Ovary (tissue), 9 donors: ENCODE data around the gene GRIA4. TPM values are rescaled to one million over a fixed set of nuclear protein-coding genes. Genes with fewer than 3 reads are reported as not detected.

ENCODE experiments used
- DNase-seq, 5 donors: peaks; one replicate each; pipeline ENCODE4 v3.0.0-alpha.2; 2019 to 2020
- H3K27ac ChIP-seq, 2 donors: fragments of 200-600 bp; one replicate each; pipeline versions ENCODE4 v1.5.1 to v1.8.0; 2019 to 2022
- H3K27me3 ChIP-seq: fragments of 200-600 bp; one replicate; pipeline ENCODE4 v1.8.0; 2022
- H3K36me3 ChIP-seq: fragments of 200-600 bp; sonication (generic); one replicate; pipeline ENCODE4 v1.5.1; 2019
- H3K4me1 ChIP-seq: one replicate; pipeline ENCODE4 v1.8.1; 2013; ENCODE audit warnings: mild to moderate bottlenecking, moderate library complexity; ENCODE audit not compliant: insufficient read depth
- H3K4me3 ChIP-seq: fragments of 200-600 bp; sonication (generic); one replicate; pipeline ENCODE4 v1.5.1; 2017
- H3K9me3 ChIP-seq, 2 donors: fragments of 200-600 bp in 1 of 2; sonication (generic) in 1 of 2; one replicate each; pipeline versions ENCODE4 v1.5.1 to v1.8.1; 2013 to 2019; ENCODE audit warnings: mild to moderate bottlenecking in 1 of 2, moderate library complexity in 1 of 2
- EP300 ChIP-seq: sonication (generic); formaldehyde crosslinking; IDR thresholded peaks from one replicate; pipeline ENCODE4 v1.6.1; 2017; ENCODE audit warnings: antibody characterized with exemption
- POLR2A ChIP-seq: fragments of 450-650 bp; IDR thresholded peaks from one replicate; pipeline ENCODE4 v1.6.1; 2017; ENCODE audit warnings: antibody characterized with exemption, mild to moderate bottlenecking, moderate library complexity
- WGBS, 3 donors: extraction: QIAGEN DNeasy Blood & Tissue Kit in 1 of 3; methylation state at CpG; one replicate each; pipeline versions ENCODE4 v1.1.5 to v1.1.7; 2013 to 2017; 5-methylcytosine and 5-hydroxymethylcytosine counted together
- intact Hi-C, 4 donors: fragments of 100-400 bp; cut with DNase I; formaldehyde crosslinking; loops; one replicate each; pipeline versions ENCODE4 v1.11.0 to v1.15.1; 2022 to 2023
- polyA plus RNA-seq, 2 donors: library from polyadenylated mRNA; stranded (reverse); fragments of 200-250 nt in 1 of 2; fragments of 350-450 nt in 1 of 2; fragmentation: Illumina TruSeq in 1 of 2; extraction: RNeasy Lipid Tissue Mini Kit (QIAGEN cat#74804) in 1 of 2; gene quantifications; one replicate each; pipeline ENCODE4 v1.2.3, GENCODE V29; 2013 to 2014
- total RNA-seq, 7 donors: library from RNA; depleted of rRNA in 2 of 7; stranded (reverse); fragments of >200 nt in 2 of 7; fragmentation: NEBNext Ultra II Directional in 3 of 7; extraction: Animal tissue kit (Norgen Biotek cat#: 25700) in 3 of 7; gene quantifications; one replicate each; pipeline versions ENCODE4 v1.1.0 to v1.2.4, GENCODE V29; 2016 to 2023
- TF ChIP-seq, protein P1 (sequence below), 3 donors: fragments of 450-650 bp in 2 of 3; fragments of 200-600 bp in 1 of 3; IDR thresholded peaks; one replicate each; pipeline versions ENCODE4 v1.5.1 to v1.8.0; 2016 to 2022; ENCODE audit warnings: antibody characterized with exemption in 3 of 3, mild to moderate bottlenecking in 1 of 3
- donor health status: DM: no; HTN: no; CAD: no; lungs with moderate emphysema.
- donor health status: DM: no; HTN: no; CAD: no.
- donor health status: Bipolar disorder and iron deficiency.
- donor health status: DM: yes; HTN: yes; CAD: no.
- donor health status: DM: no; HTN: no; CAD: no.
- donor health status: DM: yes; HTN: yes; CAD: no.

Gene GRIA4
- total and polyA plus RNA-seq, 9 donors: 0.07 to 1.1 (median 0.26) TPM; not detected in 3

DNA sequence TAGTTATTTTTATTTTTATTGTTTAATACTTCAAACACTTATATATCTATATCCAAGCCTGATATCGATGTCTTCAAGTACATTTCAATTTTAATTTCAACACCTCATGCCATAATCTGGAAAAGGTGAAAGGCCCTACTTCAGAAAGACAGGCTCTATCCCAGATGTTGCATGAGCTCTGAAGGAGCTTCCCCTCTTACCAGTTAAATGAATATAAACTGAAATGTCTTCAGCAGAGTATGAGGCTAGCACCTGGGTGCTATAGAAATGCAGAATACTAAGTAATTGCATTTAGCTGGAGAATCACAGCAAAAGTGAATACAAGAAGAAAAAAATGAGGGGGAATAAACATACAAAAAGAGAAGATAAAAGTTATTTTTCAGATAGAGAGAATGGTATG lies 11.5 kb upstream of the GRIA4 start:
- no peak for DNase-seq
- Histone ChIP-seq H3K36me3 (no peaks in the 10 kb centered on the region), H3K4me1 (no peaks in the 10 kb centered on the region), H3K27ac (no peak overlapping the region), H3K27me3 (no peaks in the 10 kb centered on the region), H3K4me3 (no peak overlapping the region), H3K9me3 (no peaks in the 10 kb centered on the region)
- TF ChIP-seq EP300 (no peak), POLR2A (no peak)
- TF ChIP-seq, protein P1, sequence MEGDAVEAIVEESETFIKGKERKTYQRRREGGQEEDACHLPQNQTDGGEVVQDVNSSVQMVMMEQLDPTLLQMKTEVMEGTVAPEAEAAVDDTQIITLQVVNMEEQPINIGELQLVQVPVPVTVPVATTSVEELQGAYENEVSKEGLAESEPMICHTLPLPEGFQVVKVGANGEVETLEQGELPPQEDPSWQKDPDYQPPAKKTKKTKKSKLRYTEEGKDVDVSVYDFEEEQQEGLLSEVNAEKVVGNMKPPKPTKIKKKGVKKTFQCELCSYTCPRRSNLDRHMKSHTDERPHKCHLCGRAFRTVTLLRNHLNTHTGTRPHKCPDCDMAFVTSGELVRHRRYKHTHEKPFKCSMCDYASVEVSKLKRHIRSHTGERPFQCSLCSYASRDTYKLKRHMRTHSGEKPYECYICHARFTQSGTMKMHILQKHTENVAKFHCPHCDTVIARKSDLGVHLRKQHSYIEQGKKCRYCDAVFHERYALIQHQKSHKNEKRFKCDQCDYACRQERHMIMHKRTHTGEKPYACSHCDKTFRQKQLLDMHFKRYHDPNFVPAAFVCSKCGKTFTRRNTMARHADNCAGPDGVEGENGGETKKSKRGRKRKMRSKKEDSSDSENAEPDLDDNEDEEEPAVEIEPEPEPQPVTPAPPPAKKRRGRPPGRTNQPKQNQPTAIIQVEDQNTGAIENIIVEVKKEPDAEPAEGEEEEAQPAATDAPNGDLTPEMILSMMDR (IDR thresholded peaks at IDR 0.05): no peak
- WGBS, 3 donors: 54 to 87% (median 68%) methylated on average over 1 of the region's 1 CpG
- intact Hi-C loops: no loop called here

DNA sequence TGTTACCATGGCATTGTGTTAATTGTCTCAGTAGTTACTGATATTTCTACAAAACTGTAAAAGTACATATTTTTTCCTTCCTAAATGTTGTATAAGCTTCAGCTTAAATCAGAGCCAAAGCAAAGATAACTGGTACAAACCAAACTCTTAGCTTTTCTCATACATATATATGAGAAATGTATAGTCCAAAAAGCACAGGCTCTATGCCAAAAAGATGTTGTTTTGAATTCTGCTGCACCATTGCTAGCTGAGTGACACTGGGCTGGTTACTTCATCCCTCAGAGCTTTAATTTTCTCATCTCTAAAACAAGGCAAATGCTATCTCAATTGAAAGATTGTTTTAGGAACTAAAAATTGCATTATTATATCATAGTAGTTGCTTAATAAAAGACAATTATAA lies 6.7 kb upstream of the GRIA4 start:
- Histone ChIP-seq H3K9me3 (no peaks in the 10 kb centered on the region), H3K4me1 (no peaks in the 10 kb centered on the region), H3K4me3 (no peak overlapping the region), H3K36me3 (no peaks in the 10 kb centered on the region), H3K27me3 (no peaks in the 10 kb centered on the region), H3K27ac (no peak overlapping the region)
- DNase-seq: no peak
- intact Hi-C loops: no loop called here
- TF ChIP-seq EP300 (no peak), POLR2A (no peak)
- TF ChIP-seq, protein P1 (IDR thresholded peaks at IDR 0.05): no peak

GRCh38 chr11:105609341-105609781 lies 512 bp upstream of the GRIA4 start:
- Histone ChIP-seq H3K27ac (no peak overlapping the region), H3K36me3 (no peaks in the 10 kb centered on the region), H3K4me3 (no peak overlapping the region), H3K4me1 (peaks cover 1% of the 10 kb centered on the region), H3K9me3 (no peaks in the 10 kb centered on the region), H3K27me3 (no peaks in the 10 kb centered on the region)
- TF ChIP-seq POLR2A: no peak
- TF ChIP-seq, protein P1 (IDR thresholded peaks at IDR 0.05): no peak
- no peak for TF ChIP-seq EP300
- WGBS, 3 donors: 10 to 16% (median 15%) methylated on average over 7 of the region's 7 CpGs
- no peak for DNase-seq
- intact Hi-C loops: no loop called here

DNA sequence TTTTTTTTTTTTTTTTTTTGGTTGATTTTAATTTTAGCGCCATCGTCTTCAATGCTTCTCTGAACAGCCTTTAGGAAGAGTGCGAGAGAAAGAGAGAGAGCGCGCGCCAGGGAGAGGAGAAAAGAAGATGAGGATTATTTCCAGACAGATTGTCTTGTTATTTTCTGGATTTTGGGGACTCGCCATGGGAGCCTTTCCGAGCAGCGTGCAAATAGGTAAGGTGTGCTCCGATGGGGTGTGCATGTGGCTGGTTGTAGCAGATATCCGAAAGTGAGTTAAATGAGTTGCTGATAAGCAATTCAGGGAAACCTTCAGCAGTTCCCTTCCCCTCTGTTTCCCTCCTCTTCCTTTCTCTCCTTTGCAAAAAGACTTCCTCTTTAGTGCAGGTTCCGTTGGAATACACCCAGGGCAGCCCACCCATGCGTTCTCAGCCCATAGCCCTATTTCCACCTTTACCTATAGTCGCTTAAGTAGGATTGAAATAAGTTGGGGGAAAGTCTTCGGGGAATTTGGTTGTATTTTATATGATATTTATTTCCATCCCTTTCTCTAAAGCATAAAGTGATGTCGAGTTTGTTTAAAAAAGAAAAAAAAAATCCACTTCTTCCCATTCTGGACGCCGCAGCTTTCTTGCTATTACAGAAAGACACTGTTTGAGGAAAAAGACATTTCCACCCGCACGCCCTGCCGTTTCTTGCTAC lies 1.1 kb downstream of the GRIA4 start:
- no peak overlapping the region for H3K27ac ChIP-seq
- no peaks in the 10 kb centered on the region for H3K27me3 ChIP-seq
- no peaks in the 10 kb centered on the region for H3K36me3 ChIP-seq
- peaks cover 1% of the 10 kb centered on the region for H3K4me1 ChIP-seq
- no peak for DNase-seq
- intact Hi-C loops: no loop called here
- TF ChIP-seq EP300 (no peak), POLR2A (no peak)
- TF ChIP-seq, protein P1 (IDR thresholded peaks at IDR 0.05): no peak
- H3K9me3 ChIP-seq: no peaks in the 10 kb centered on the region
- H3K4me3 ChIP-seq: no peak overlapping the region
- 3 to 5% (median 4%) methylated on average over 21 of the region's 21 CpGs for WGBS, 3 donors
